ENCODE measurements around the gene DHPS. TPM values are rescaled to one million over a fixed set of nuclear protein-coding genes. Genes with fewer than 3 reads are reported as not detected.

Gene DHPS
- total RNA-seq, 1 donor from 2014 or later, result 49.0 TPM

Other genes starting within 250 kb of the DHPS start
- 2.0 TPM for gene ZNF443, start 240.9 kb downstream of the DHPS start, total RNA-seq
- 0.94 TPM for gene ZNF709, start 197.1 kb downstream of the DHPS start, total RNA-seq
- gene ZNF564, start 130.4 kb downstream of the DHPS start, total RNA-seq, result 9.3 TPM
- 5.1 TPM for gene ZNF490, start 71.1 kb downstream of the DHPS start, total RNA-seq
- 14.8 TPM for gene ZNF791, start 71.0 kb downstream of the DHPS start, total RNA-seq
- 20.6 TPM for gene MAN2B1, start 15.1 kb downstream of the DHPS start, total RNA-seq
- gene WDR83, start 15.1 kb downstream of the DHPS start, total RNA-seq, result 10.0 TPM
- not detected for gene GNG14, start 6.1 kb upstream of the DHPS start, total RNA-seq
- gene FBXW9, start 14.8 kb upstream of the DHPS start, total RNA-seq, result 2.2 TPM
- gene TNPO2, start 42.1 kb upstream of the DHPS start, total RNA-seq, result 50.4 TPM
- gene TRIR, start 52.8 kb upstream of the DHPS start, total RNA-seq, result 111 TPM
- gene GET3, start 55.6 kb upstream of the DHPS start, total RNA-seq, result 58.4 TPM
- gene BEST2, start 69.9 kb upstream of the DHPS start, total RNA-seq, result not detected
- 101 TPM for gene HOOK2, start 93.7 kb upstream of the DHPS start, total RNA-seq
- gene JUNB, start 109.6 kb upstream of the DHPS start, total RNA-seq, result 97.7 TPM
- gene PRDX2, start 119.9 kb upstream of the DHPS start, total RNA-seq, result 595 TPM
- 0.94 TPM for gene THSD8, start 120.2 kb upstream of the DHPS start, total RNA-seq
- gene RNASEH2A, start 124.7 kb upstream of the DHPS start, total RNA-seq, result 4.4 TPM
- not detected for gene RTBDN, start 152.7 kb upstream of the DHPS start, total RNA-seq
- gene MAST1, start 156.6 kb upstream of the DHPS start, total RNA-seq, result 0.65 TPM
- gene DNASE2, start 199.6 kb upstream of the DHPS start, total RNA-seq, result 21.3 TPM
- gene KLF1, start 205.3 kb upstream of the DHPS start, total RNA-seq, result 0.38 TPM
- 33.2 TPM for gene GCDH, start 209.3 kb upstream of the DHPS start, total RNA-seq
- gene SYCE2, start 237.4 kb upstream of the DHPS start, total RNA-seq, result not detected

All from cardiac septum (tissue), 1 donor.